A673 (cell line): ENCODE results near the gene CTPS2. TPM values are rescaled to one million over a fixed set of nuclear protein-coding genes. Genes with fewer than 3 reads are reported as not detected.

ENCODE experiments used
- BruUV-seq: library from RNA; stranded (reverse); fragments of 400-500 nt; replicated peaks from 2 replicates; lab custom pipeline; 2021; lab: Mats Ljungman, UMichigan
- CTCF ChIA-PET: fragments of 300-600 bp; sonication (Branson Sonifier 250); formaldehyde crosslinking; loops from one replicate; lab custom pipeline; 2022; ENCODE audit warnings: antibody characterized with exemption; lab: Charles Lee
- POLR2A ChIA-PET: fragments of 300-600 bp; sonication (Branson Sonifier 250); formaldehyde crosslinking; loops from one replicate; lab custom pipeline; 2022; ENCODE audit warnings: antibody characterized with exemption; ENCODE audit not compliant: low non-redundant PET; lab: Charles Lee
- DNase-seq: peaks from one replicate; pipeline ENCODE4 v3.0.0-alpha.2; 2015; ENCODE audit warnings: low spot score
- H3K27ac ChIP-seq: fragments of 200-600 bp; sonication (generic); 2 replicates; pipeline ENCODE4 v1.5.1; 2016; ENCODE audit warnings: mixed run types, low read depth, mild to moderate bottlenecking, mixed read lengths, antibody characterized with exemption, low read length; ENCODE audit not compliant: poor library complexity, severe bottlenecking
- H3K27me3 ChIP-seq: fragments of 200-600 bp; sonication (generic); replicated peaks from 2 replicates; pipeline ENCODE4 v1.6.1; 2017; ENCODE audit warnings: mixed run types, low read depth, mild to moderate bottlenecking, mixed read lengths, antibody characterized with exemption, low read length; ENCODE audit not compliant: insufficient read depth, poor library complexity
- H3K36me3 ChIP-seq: fragments of 200-600 bp; sonication (generic); 2 replicates; pipeline ENCODE4 v1.6.1; 2016; ENCODE audit warnings: mixed run types, mild to moderate bottlenecking, mixed read lengths, antibody characterized with exemption, low read length; ENCODE audit not compliant: insufficient read depth, poor library complexity, severe bottlenecking
- H3K4me1 ChIP-seq: fragments of 200-600 bp; sonication (generic); 2 replicates; pipeline ENCODE4 v1.6.1; 2017; ENCODE audit warnings: mixed run types, mild to moderate bottlenecking, mixed read lengths, antibody characterized with exemption, low read length; ENCODE audit not compliant: insufficient read depth, poor library complexity, severe bottlenecking
- H3K4me3 ChIP-seq: fragments of 200-600 bp; sonication (generic); 2 replicates; pipeline ENCODE4 v1.5.1; 2016; ENCODE audit warnings: low read depth, mixed run types, mild to moderate bottlenecking, mixed read lengths, low read length; ENCODE audit not compliant: poor library complexity, severe bottlenecking
- H3K9me3 ChIP-seq: fragments of 200-600 bp; sonication (generic); 2 replicates; pipeline ENCODE4 v1.6.1; 2016; ENCODE audit warnings: mixed run types, low read depth, mild to moderate bottlenecking, mixed read lengths, antibody characterized with exemption, low read length; ENCODE audit not compliant: poor library complexity, severe bottlenecking
- CTCF ChIP-seq: fragments of 300-800, 200-600 bp; sonication (generic); conservative IDR thresholded peaks from 2 replicates; pipeline ENCODE4 v1.5.1; 2017; ENCODE audit warnings: low read depth, mild to moderate bottlenecking, antibody characterized with exemption, low read length, moderate library complexity, mixed read lengths
- EZH2 ChIP-seq: fragments of 200-600 bp; sonication (generic); IDR thresholded peaks from 2 replicates; pipeline ENCODE4 v1.6.1; 2017; ENCODE audit warnings: borderline replicate concordance, low read depth, mild to moderate bottlenecking, mixed read lengths, antibody characterized with exemption, low read length; ENCODE audit not compliant: poor library complexity, severe bottlenecking
- intact Hi-C: fragments of 100-400 bp; cut with micrococcal nuclease; formaldehyde crosslinking; loops from one replicate; pipeline ENCODE4 v1.10.0; 2022; ENCODE audit not compliant: unreplicated experiment
- total RNA-seq: library from RNA; stranded (reverse); gene quantifications from 2 replicates; pipeline ENCODE4 v1.2.3, GENCODE V29; 2021

The CTPS2 gene
- total RNA-seq, 1 experiment from 2014 or later, result 15.6 TPM

DNA sequence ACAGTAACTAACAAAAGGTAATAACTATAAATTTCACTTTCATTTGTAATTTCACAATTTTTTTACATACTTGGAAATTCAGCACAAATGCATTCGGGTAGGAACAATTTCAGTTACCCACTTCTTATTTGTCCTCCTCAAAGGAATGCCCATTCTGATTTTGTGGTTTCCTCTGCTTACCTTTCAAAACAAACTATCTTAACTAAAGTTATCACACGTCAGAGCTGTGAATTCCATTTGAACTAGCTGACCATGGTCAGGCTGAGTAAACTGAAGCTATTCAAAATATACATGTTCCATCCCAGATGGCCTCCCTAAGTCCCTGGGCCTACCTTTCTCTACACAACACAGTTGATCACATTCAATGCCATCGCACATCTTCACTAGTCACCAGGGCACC, 4.5 kb downstream of the CTPS2 start:
- ChIA-PET CTCF (no interaction called here), POLR2A (no interaction called here)
- Histone ChIP-seq H3K4me3 (no peak overlapping the region), H3K9me3 (no peaks in the 10 kb centered on the region), H3K36me3 (no peaks in the 10 kb centered on the region), H3K27ac (no peak overlapping the region), H3K4me1 (no peaks in the 10 kb centered on the region), H3K27me3 (peaks cover 21% of the 10 kb centered on the region)
- intact Hi-C loops, result no loop called here
- BruUV-seq, result no TSS peak
- TF ChIP-seq EZH2 (no peak), CTCF (no peak)
- no peak for DNase-seq

DNA sequence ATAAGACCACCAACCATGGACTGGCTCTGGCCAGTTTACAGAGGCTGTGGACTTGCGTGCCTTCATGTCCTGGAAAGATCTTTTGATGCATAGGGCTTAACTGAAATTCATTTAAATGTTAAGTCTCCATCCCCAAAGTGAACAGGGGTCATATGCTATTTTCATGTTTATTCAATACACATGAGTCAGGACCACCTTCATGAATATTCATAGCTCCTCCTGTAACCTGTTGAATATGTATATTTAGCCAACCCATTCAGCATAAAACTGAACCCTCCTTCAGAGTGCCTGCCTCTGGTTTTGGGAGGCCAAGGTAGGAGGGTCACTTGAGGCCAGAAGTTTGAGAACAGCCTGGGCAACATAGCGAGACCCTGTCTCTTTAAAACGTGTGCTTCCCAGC, 7.1 kb downstream of the CTPS2 start:
- Histone ChIP-seq H3K27me3 (no peaks in the 10 kb centered on the region), H3K4me1 (no peaks in the 10 kb centered on the region), H3K9me3 (no peaks in the 10 kb centered on the region), H3K36me3 (no peaks in the 10 kb centered on the region), H3K4me3 (no peak overlapping the region), H3K27ac (no peak overlapping the region)
- no peak for TF ChIP-seq CTCF
- TF ChIP-seq EZH2, result no peak
- DNase-seq, result no peak
- CTCF ChIA-PET, result no interaction called here
- BruUV-seq, result no TSS peak
- intact Hi-C loops, result no loop called here
- POLR2A ChIA-PET, result interaction anchor here (0.5 kb wide), 1 partner anchor 40 kb away, joined by 3 read pairs; no protein-coding TSS in a partner anchor

DNA sequence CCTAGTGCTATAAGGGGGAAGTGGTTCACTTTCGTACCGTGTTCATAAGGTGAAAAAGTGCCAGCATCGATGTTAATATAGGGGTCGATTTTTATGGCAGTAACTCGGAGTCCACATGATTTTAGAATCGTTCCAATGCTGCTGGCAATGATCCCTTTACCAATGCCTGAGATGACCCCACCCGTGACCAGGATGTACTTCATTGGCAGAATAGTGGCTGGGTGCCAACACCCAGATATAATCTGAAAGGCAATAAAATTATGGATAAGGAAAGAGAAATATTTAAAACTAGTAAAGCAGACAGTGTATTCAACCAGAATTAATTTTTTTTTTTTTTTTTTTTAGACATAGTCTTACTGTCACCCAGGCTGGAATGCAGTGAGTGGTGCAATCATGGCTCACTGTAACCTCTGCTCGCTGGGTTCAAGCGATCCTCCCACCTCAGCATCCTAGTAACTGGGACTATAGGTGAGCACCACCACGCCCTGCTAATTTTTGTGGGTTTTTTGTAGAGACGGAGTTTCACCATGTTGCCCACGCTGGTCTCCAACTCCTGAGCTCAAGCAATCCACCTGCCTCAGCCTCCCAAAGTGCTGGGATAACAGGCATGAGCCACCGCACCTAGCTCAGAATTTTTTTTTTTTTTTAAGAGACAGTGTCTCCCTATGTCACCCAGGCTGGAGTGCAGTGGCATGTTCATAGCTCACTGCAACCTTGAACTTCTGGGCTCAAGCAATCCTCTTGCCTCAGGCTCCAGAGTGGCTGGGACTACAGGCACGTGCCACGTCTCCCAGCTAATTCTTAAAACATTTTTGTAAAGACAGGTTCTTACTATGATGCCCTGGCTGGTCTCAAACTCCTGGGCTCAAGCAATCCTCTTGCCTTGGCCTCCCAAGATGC, 9.5 kb downstream of the CTPS2 start:
- no peak for DNase-seq
- Histone ChIP-seq H3K4me1 (no peaks in the 10 kb centered on the region), H3K9me3 (no peaks in the 10 kb centered on the region), H3K36me3 (no peaks in the 10 kb centered on the region), H3K4me3 (no peak overlapping the region), H3K27ac (no peak overlapping the region), H3K27me3 (no peaks in the 10 kb centered on the region)
- no peak for TF ChIP-seq CTCF
- TF ChIP-seq EZH2, result no peak
- ChIA-PET CTCF (interaction anchor here (0.6 kb wide), 2 partner anchors 39 to 233 kb away, joined by 7 to 8 read pairs; no protein-coding TSS in a partner anchor), POLR2A (no interaction called here)
- no TSS peak for BruUV-seq
- intact Hi-C loops, result no loop called here
